Trophoblast cell (in vitro differentiated cells and primary cell): ENCODE data around the gene APBA1.

ENCODE experiments used
- DNase-seq, 2 donors: peaks; one replicate each; pipeline ENCODE4 v3.0.0-alpha.2; 2016
- H2AFZ ChIP-seq: 2 replicates; pipeline ENCODE4 v1.6.1; 2013; ENCODE audit warnings: low read length, moderate library complexity, mild to moderate bottlenecking; ENCODE audit not compliant: insufficient read depth, poor library complexity
- H2AK5ac ChIP-seq: 2 replicates; pipeline ENCODE4 v1.6.1; 2013; ENCODE audit warnings: mild to moderate bottlenecking, low read length
- H2BK120ac ChIP-seq: 2 replicates; pipeline ENCODE4 v1.6.1; 2013; ENCODE audit warnings: low read length, mild to moderate bottlenecking, moderate library complexity; ENCODE audit not compliant: insufficient read depth, poor library complexity
- H2BK12ac ChIP-seq: 2 replicates; pipeline ENCODE4 v1.6.1; 2013; ENCODE audit warnings: mild to moderate bottlenecking, low read length, moderate library complexity
- H2BK5ac ChIP-seq: 2 replicates; pipeline ENCODE4 v1.6.1; 2013; ENCODE audit warnings: low read length, low read depth, moderate library complexity, mild to moderate bottlenecking; ENCODE audit not compliant: poor library complexity
- H3K14ac ChIP-seq: 2 replicates; pipeline ENCODE4 v1.6.1; 2013; ENCODE audit warnings: mild to moderate bottlenecking, low read length
- H3K18ac ChIP-seq: 2 replicates; pipeline ENCODE4 v1.6.1; 2013; ENCODE audit warnings: mild to moderate bottlenecking, low read length
- H3K23ac ChIP-seq: 2 replicates; pipeline ENCODE4 v1.6.1; 2013; ENCODE audit warnings: low read length
- H3K27ac ChIP-seq: 2 replicates; pipeline ENCODE4 v1.5.1; 2013; ENCODE audit warnings: low read depth, mild to moderate bottlenecking, inconsistent platforms, low read length, moderate library complexity
- H3K27me3 ChIP-seq: 2 replicates; pipeline ENCODE4 v1.6.1; 2013; ENCODE audit warnings: inconsistent platforms, mild to moderate bottlenecking, low read length, moderate library complexity; ENCODE audit not compliant: insufficient read depth
- H3K36me3 ChIP-seq, 2 experiments: 1 replicate in 1 of 2; 2 replicates in 1 of 2; pipeline ENCODE4 v1.6.1; 2013; ENCODE audit warnings: low read length in 2 of 2, mild to moderate bottlenecking in 2 of 2, moderate library complexity in 1 of 2; ENCODE audit not compliant: insufficient read depth in 2 of 2, control insufficient read depth in 1 of 2
- H3K4ac ChIP-seq: 2 replicates; pipeline ENCODE4 v1.6.1; 2013; ENCODE audit warnings: low read depth, mild to moderate bottlenecking, low read length, moderate library complexity
- H3K4me1 ChIP-seq, 2 experiments: 1 replicate in 1 of 2; 2 replicates in 1 of 2; pipeline ENCODE4 v1.6.1; 2013; ENCODE audit warnings: low read length in 2 of 2, mild to moderate bottlenecking in 2 of 2, moderate library complexity in 1 of 2; ENCODE audit not compliant: insufficient read depth in 2 of 2, control insufficient read depth in 1 of 2
- H3K4me2 ChIP-seq: 2 replicates; pipeline ENCODE4 v1.6.1; 2013; ENCODE audit warnings: inconsistent platforms, mild to moderate bottlenecking, low read length, moderate library complexity
- H3K4me3 ChIP-seq: 2 replicates; pipeline ENCODE4 v1.5.1; 2013; ENCODE audit warnings: mild to moderate bottlenecking, low read depth, low read length, inconsistent platforms
- H3K79me1 ChIP-seq: one replicate; pipeline ENCODE4 v1.6.1; 2013; ENCODE audit warnings: low read length
- H3K79me2 ChIP-seq: 2 replicates; pipeline ENCODE4 v1.6.1; 2013; ENCODE audit warnings: low read length, mild to moderate bottlenecking; ENCODE audit not compliant: control insufficient read depth, insufficient read depth, poor library complexity
- H3K9ac ChIP-seq: 2 replicates; pipeline ENCODE4 v1.6.1; 2013; ENCODE audit warnings: mild to moderate bottlenecking, low read length
- H3K9me3 ChIP-seq: 2 replicates; pipeline ENCODE4 v1.6.1; 2013; ENCODE audit warnings: low read depth, mild to moderate bottlenecking, control low read depth, inconsistent platforms, low read length; ENCODE audit not compliant: insufficient read depth
- H4K12ac ChIP-seq: 2 replicates; pipeline ENCODE4 v1.6.1; 2013; ENCODE audit warnings: low read depth, mild to moderate bottlenecking, low read length, moderate library complexity
- H4K8ac ChIP-seq: 2 replicates; pipeline ENCODE4 v1.6.1; 2013; ENCODE audit warnings: low read depth, mild to moderate bottlenecking, low read length, moderate library complexity
- H4K91ac ChIP-seq: one replicate; pipeline ENCODE4 v1.6.1; 2013; ENCODE audit warnings: low read depth, mild to moderate bottlenecking, low read length, moderate library complexity
- WGBS: extraction: QIAGEN DNeasy Blood & Tissue Kit; methylation state at CpG from one replicate; pipeline ENCODE4 v1.1.7; 2013; ENCODE audit warnings: missing lambda C conversion rate; ENCODE audit not compliant: insufficient read length, insufficient coverage; ENCODE audit errors: extremely low coverage; 5-methylcytosine and 5-hydroxymethylcytosine counted together

The APBA1 gene

GRCh38 chr9:69433392-69433791, 238.8 kb downstream of the APBA1 start:
- no peaks in the 10 kb centered on the region for H3K79me2 ChIP-seq
- WGBS = no CpG with 5 or more reads among the region's 1 CpG
- no peak overlapping the region for H2AFZ ChIP-seq
- H3K4me2 ChIP-seq = no peak overlapping the region
- no peaks in the 10 kb centered on the region for H3K4me1 ChIP-seq
- no peak overlapping the region for H3K4ac ChIP-seq
- no peak overlapping the region for H3K27ac ChIP-seq
- no peak overlapping the region for H2BK5ac ChIP-seq
- H4K91ac ChIP-seq = no peak overlapping the region
- H2AK5ac ChIP-seq = no peak overlapping the region
- no peak overlapping the region for H3K9ac ChIP-seq
- no peaks in the 10 kb centered on the region for H3K79me1 ChIP-seq
- no peaks in the 10 kb centered on the region for H3K36me3 ChIP-seq
- H4K12ac ChIP-seq = no peak overlapping the region
- no peak for DNase-seq
- peaks cover 7% of the 10 kb centered on the region for H3K9me3 ChIP-seq
- no peak overlapping the region for H3K23ac ChIP-seq
- H4K8ac ChIP-seq = no peak overlapping the region
- no peak overlapping the region for H3K18ac ChIP-seq
- no peak overlapping the region for H3K4me3 ChIP-seq
- no peaks in the 10 kb centered on the region for H3K27me3 ChIP-seq
- H3K14ac ChIP-seq = no peak overlapping the region
- H2BK120ac ChIP-seq = no peak overlapping the region
- no peak overlapping the region for H2BK12ac ChIP-seq

GRCh38 chr9:69432623-69433022, 239.5 kb downstream of the APBA1 start:
- H2AK5ac ChIP-seq = no peak overlapping the region
- no peak overlapping the region for H3K18ac ChIP-seq
- H3K27ac ChIP-seq = no peak overlapping the region
- H2BK120ac ChIP-seq = no peak overlapping the region
- no peak overlapping the region for H2BK12ac ChIP-seq
- H3K14ac ChIP-seq = no peak overlapping the region
- H3K27me3 ChIP-seq = no peaks in the 10 kb centered on the region
- H3K4me2 ChIP-seq = no peak overlapping the region
- H3K36me3 ChIP-seq = no peaks in the 10 kb centered on the region
- no peak overlapping the region for H4K91ac ChIP-seq
- no peaks in the 10 kb centered on the region for H3K79me1 ChIP-seq
- no CpG with 5 or more reads among the region's 11 CpGs for WGBS
- peaks cover 7% of the 10 kb centered on the region for H3K9me3 ChIP-seq
- H3K9ac ChIP-seq = no peak overlapping the region
- no peak overlapping the region for H4K12ac ChIP-seq
- no peaks in the 10 kb centered on the region for H3K4me1 ChIP-seq
- no peak overlapping the region for H3K4me3 ChIP-seq
- H2BK5ac ChIP-seq = no peak overlapping the region
- DNase-seq = no peak
- no peak overlapping the region for H3K23ac ChIP-seq
- H4K8ac ChIP-seq = no peak overlapping the region
- no peak overlapping the region for H3K4ac ChIP-seq
- H2AFZ ChIP-seq = no peak overlapping the region
- H3K79me2 ChIP-seq = no peaks in the 10 kb centered on the region

GRCh38 chr9:69431777-69432176, 240.4 kb downstream of the APBA1 start:
- WGBS = no CpG with 5 or more reads among the region's 1 CpG
- H2AK5ac ChIP-seq = no peak overlapping the region
- no peaks in the 10 kb centered on the region for H3K36me3 ChIP-seq
- H3K27me3 ChIP-seq = no peaks in the 10 kb centered on the region
- no peaks in the 10 kb centered on the region for H3K79me2 ChIP-seq
- no peak overlapping the region for H3K23ac ChIP-seq
- H2BK120ac ChIP-seq = no peak overlapping the region
- H3K9ac ChIP-seq = no peak overlapping the region
- no peak overlapping the region for H4K12ac ChIP-seq
- no peak overlapping the region for H3K14ac ChIP-seq
- H3K4me3 ChIP-seq = no peak overlapping the region
- H4K91ac ChIP-seq = no peak overlapping the region
- H3K4me1 ChIP-seq = no peaks in the 10 kb centered on the region
- no peak overlapping the region for H3K4me2 ChIP-seq
- no peaks in the 10 kb centered on the region for H3K79me1 ChIP-seq
- no peak overlapping the region for H2AFZ ChIP-seq
- peaks cover 7% of the 10 kb centered on the region for H3K9me3 ChIP-seq
- H2BK5ac ChIP-seq = no peak overlapping the region
- no peak overlapping the region for H3K27ac ChIP-seq
- no peak overlapping the region for H3K4ac ChIP-seq
- no peak overlapping the region for H3K18ac ChIP-seq
- H4K8ac ChIP-seq = no peak overlapping the region
- DNase-seq = no peak
- H2BK12ac ChIP-seq = no peak overlapping the region

DNA sequence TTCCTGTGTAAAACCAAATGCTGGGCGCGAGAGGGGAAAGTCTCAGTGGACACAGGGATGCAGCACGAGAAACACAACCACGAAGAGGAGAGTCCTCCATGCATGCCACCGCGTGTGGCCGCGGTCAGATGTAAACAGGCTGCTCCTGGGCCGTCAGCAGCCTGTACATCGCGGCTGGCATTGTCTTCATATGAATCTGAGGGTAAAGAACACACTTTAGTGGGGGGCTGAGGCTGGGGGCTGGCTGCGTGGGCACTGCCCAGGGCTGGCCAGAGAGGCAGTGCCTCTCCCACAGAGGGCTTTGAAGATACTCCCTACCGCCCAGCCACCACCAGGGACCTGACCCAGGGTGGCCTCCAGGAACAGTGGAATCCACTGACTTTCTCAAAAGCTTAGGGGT, 241.0 kb downstream of the APBA1 start:
- no peak overlapping the region for H3K4me3 ChIP-seq
- H3K4me2 ChIP-seq = no peak overlapping the region
- H3K9me3 ChIP-seq = peaks cover 7% of the 10 kb centered on the region
- H3K4ac ChIP-seq = no peak overlapping the region
- H3K27me3 ChIP-seq = no peaks in the 10 kb centered on the region
- H2BK5ac ChIP-seq = no peak overlapping the region
- H3K9ac ChIP-seq = no peak overlapping the region
- no peak overlapping the region for H4K91ac ChIP-seq
- no peak overlapping the region for H4K12ac ChIP-seq
- no peak for DNase-seq
- no peak overlapping the region for H3K18ac ChIP-seq
- no peak overlapping the region for H2AFZ ChIP-seq
- no peaks in the 10 kb centered on the region for H3K79me1 ChIP-seq
- no peak overlapping the region for H3K27ac ChIP-seq
- H3K14ac ChIP-seq = no peak overlapping the region
- no peak overlapping the region for H2AK5ac ChIP-seq
- no CpG with 5 or more reads among the region's 13 CpGs for WGBS
- H3K79me2 ChIP-seq = no peaks in the 10 kb centered on the region
- H4K8ac ChIP-seq = no peak overlapping the region
- H2BK12ac ChIP-seq = no peak overlapping the region
- H3K36me3 ChIP-seq = no peaks in the 10 kb centered on the region
- H3K4me1 ChIP-seq = no peaks in the 10 kb centered on the region
- H3K23ac ChIP-seq = no peak overlapping the region
- H2BK120ac ChIP-seq = no peak overlapping the region
